Hematopoietic multipotent progenitor cell (in vitro differentiated cells): ENCODE results near the gene SBF2. TPM values are rescaled to one million over a fixed set of nuclear protein-coding genes. Genes with fewer than 3 reads are reported as not detected.
"Not testable (repeated sequence)": the region's sequence is repeated elsewhere in the genome, so short reads cannot be mapped to it uniquely, and the experiment has no call there.

ENCODE experiments used
- DNase-seq, 3 donors: peaks; one replicate each; pipeline ENCODE4 v3.0.0-alpha.2; 2011 to 2015; ENCODE audit warnings: low read depth in 2 of 3, low spot score in 2 of 3
- total RNA-seq: library from RNA; depleted of rRNA; stranded (reverse); fragments of >200 nt; gene quantifications from one replicate; pipeline ENCODE4 v1.2.3, GENCODE V29; 2012

The SBF2 gene
- total RNA-seq, 1 donor = 17.0 TPM

- peak; percentile 11 to 60 (median 33) for DNase-seq
These were observed 85.9 kb downstream of the SBF2 start for GRCh38 chr11:10208131-10208575.

GRCh38 chr11:10205928-10206327, 88.1 kb downstream of the SBF2 start:
- no peak for DNase-seq

GRCh38 chr11:10204021-10204420, 90.0 kb downstream of the SBF2 start:
- peak in 1 of 3 donors; percentile 9 for DNase-seq

- no peak for DNase-seq
These were observed 92.7 kb downstream of the SBF2 start for GRCh38 chr11:10201343-10201742.

GRCh38 chr11:10197091-10197490, 96.9 kb downstream of the SBF2 start:
- no peak for DNase-seq

GRCh38 chr11:10192036-10192435, 102.0 kb downstream of the SBF2 start:
- no peak for DNase-seq

- peak in 2 of 3 donors; percentile 29 to 79 for DNase-seq
These were observed 112.2 kb downstream of the SBF2 start for GRCh38 chr11:10181811-10182210.

GRCh38 chr11:10164621-10165020, 129.4 kb downstream of the SBF2 start:
- no peak for DNase-seq

GRCh38 chr11:10162222-10162621, 131.8 kb downstream of the SBF2 start:
- no peak for DNase-seq

GRCh38 chr11:10160350-10160749, 133.7 kb downstream of the SBF2 start:
- no peak for DNase-seq

GRCh38 chr11:10158461-10158860, 135.6 kb downstream of the SBF2 start:
- DNase-seq = no peak

GRCh38 chr11:10155793-10156490, 138.1 kb downstream of the SBF2 start:
- no peak for DNase-seq

GRCh38 chr11:10150800-10151199, 143.2 kb downstream of the SBF2 start:
- DNase-seq = no peak

- DNase-seq = no peak
These were observed 144.5 kb downstream of the SBF2 start for GRCh38 chr11:10149553-10149952.

GRCh38 chr11:10147195-10147594, 146.8 kb downstream of the SBF2 start:
- no peak for DNase-seq

GRCh38 chr11:10144954-10145353, 149.1 kb downstream of the SBF2 start:
- no peak for DNase-seq

- no peak for DNase-seq
These were observed 154.4 kb downstream of the SBF2 start for GRCh38 chr11:10139656-10140055.

GRCh38 chr11:10139143-10139542, 154.9 kb downstream of the SBF2 start:
- DNase-seq = no peak

GRCh38 chr11:10134975-10135481, 159.0 kb downstream of the SBF2 start:
- no peak for DNase-seq

GRCh38 chr11:10134226-10134625, 159.8 kb downstream of the SBF2 start:
- not testable (repeated sequence) for DNase-seq

- not testable (repeated sequence) for DNase-seq
These were observed 160.8 kb downstream of the SBF2 start for GRCh38 chr11:10133251-10133650.

GRCh38 chr11:10130875-10131274, 163.1 kb downstream of the SBF2 start:
- no peak for DNase-seq

- DNase-seq = not testable (repeated sequence)
These were observed 164.8 kb downstream of the SBF2 start for GRCh38 chr11:10129184-10129583.
